SU-DHL-6 (cell line): ENCODE measurements around the gene UNC5C.

Experiments used
- H2AFZ ChIP-seq: fragments of 200-600 bp; sonication (generic); 2 replicates; pipeline ENCODE4 v1.6.1; 2014; ENCODE audit warnings: low read depth, mild to moderate bottlenecking, moderate library complexity, mixed read lengths, antibody characterized with exemption, low read length; ENCODE audit not compliant: severe bottlenecking
- H3F3A ChIP-seq: fragments of 200-600 bp; shearing (Covaris generic); 2 replicates; pipeline ENCODE4 v1.6.0; 2016; ENCODE audit warnings: antibody characterized with exemption, mild to moderate bottlenecking; ENCODE audit not compliant: insufficient read depth
- H3K27ac ChIP-seq: fragments of 200-600 bp; sonication (generic); 2 replicates; pipeline ENCODE4 v1.5.1; 2016; ENCODE audit warnings: low read depth, mild to moderate bottlenecking, low read length, moderate library complexity, mixed read lengths
- H3K27me3 ChIP-seq: fragments of 200-600 bp; sonication (generic), shearing (Covaris generic); 2 replicates; pipeline ENCODE4 v1.6.0; 2014; ENCODE audit warnings: mild to moderate bottlenecking, low read length
- H3K36me3 ChIP-seq: fragments of 200-600 bp; sonication (generic); 2 replicates; pipeline ENCODE4 v1.6.1; 2014; ENCODE audit warnings: mild to moderate bottlenecking, low read length, mixed read lengths
- H3K4me2 ChIP-seq: fragments of 300-600, 200-600 bp; shearing (Covaris generic), sonication (generic); 2 replicates; pipeline ENCODE4 v1.6.0; 2014; ENCODE audit warnings: low read length, low read depth, mild to moderate bottlenecking; ENCODE audit not compliant: poor library complexity, severe bottlenecking
- H3K4me3 ChIP-seq: fragments of 200-600 bp; sonication (generic); 2 replicates; pipeline ENCODE4 v1.5.1; 2014; ENCODE audit warnings: antibody characterized with exemption, low read length, mild to moderate bottlenecking, mixed read lengths; ENCODE audit not compliant: insufficient read depth, poor library complexity, severe bottlenecking
- H3K79me2 ChIP-seq: fragments of 200-600 bp; sonication (generic); 2 replicates; pipeline ENCODE4 v1.6.1; 2014; ENCODE audit warnings: mild to moderate bottlenecking, low read length, moderate library complexity; ENCODE audit not compliant: insufficient read depth
- H3K9ac ChIP-seq: fragments of 200-600 bp; sonication (generic); 2 replicates; pipeline ENCODE4 v1.7.0; 2014; ENCODE audit warnings: mild to moderate bottlenecking, low read length
- H3K9me2 ChIP-seq: fragments of 200-600 bp; sonication (generic); replicated peaks from 2 replicates; pipeline ENCODE4 v1.6.1; 2014; ENCODE audit warnings: low read length; ENCODE audit not compliant: insufficient read depth
- H3K9me3 ChIP-seq: fragments of 200-600 bp; sonication (generic); 2 replicates; pipeline ENCODE4 v1.6.1; 2014; ENCODE audit warnings: low read length, mixed read lengths; ENCODE audit not compliant: insufficient read depth
- H4K20me1 ChIP-seq: fragments of 200-600 bp; sonication (generic); 2 replicates; pipeline ENCODE4 v1.6.1; 2014; ENCODE audit warnings: low read depth, mild to moderate bottlenecking, antibody characterized with exemption, low read length, moderate library complexity, mixed read lengths
- CTCF ChIP-seq: fragments of 200-600 bp; sonication (generic); IDR thresholded peaks from one replicate; pipeline ENCODE4 v1.5.1; 2017; ENCODE audit warnings: antibody characterized with exemption, mild to moderate bottlenecking, low read length, moderate library complexity; ENCODE audit not compliant: insufficient read depth, poor library complexity, severe bottlenecking
- EZH2phosphoT487 ChIP-seq: fragments of 200-600 bp; sonication (generic), shearing (Covaris generic); conservative IDR thresholded peaks from 2 replicates; pipeline ENCODE4 v1.6.1; 2018; ENCODE audit warnings: mild to moderate bottlenecking, antibody characterized with exemption, low read length, moderate library complexity, mixed read lengths

Gene UNC5C

GRCh38 chr4:95360906-95361695, 187.7 kb downstream of the UNC5C start:
- H3K4me3 ChIP-seq = no peak overlapping the region
- no peaks in the 10 kb centered on the region for H3K36me3 ChIP-seq
- H3K79me2 ChIP-seq = no peaks in the 10 kb centered on the region
- H3K4me2 ChIP-seq = no peak overlapping the region
- H3K9ac ChIP-seq = no peak overlapping the region
- TF ChIP-seq EZH2phosphoT487 (no peak), CTCF (no peak)
- no peak overlapping the region for H3K27ac ChIP-seq
- H3F3A ChIP-seq = no peaks in the 10 kb centered on the region
- no peaks in the 10 kb centered on the region for H3K27me3 ChIP-seq
- no peak overlapping the region for H2AFZ ChIP-seq
- no peaks in the 10 kb centered on the region for H3K9me2 ChIP-seq
- H3K9me3 ChIP-seq = no peaks in the 10 kb centered on the region
- no peaks in the 10 kb centered on the region for H4K20me1 ChIP-seq

DNA sequence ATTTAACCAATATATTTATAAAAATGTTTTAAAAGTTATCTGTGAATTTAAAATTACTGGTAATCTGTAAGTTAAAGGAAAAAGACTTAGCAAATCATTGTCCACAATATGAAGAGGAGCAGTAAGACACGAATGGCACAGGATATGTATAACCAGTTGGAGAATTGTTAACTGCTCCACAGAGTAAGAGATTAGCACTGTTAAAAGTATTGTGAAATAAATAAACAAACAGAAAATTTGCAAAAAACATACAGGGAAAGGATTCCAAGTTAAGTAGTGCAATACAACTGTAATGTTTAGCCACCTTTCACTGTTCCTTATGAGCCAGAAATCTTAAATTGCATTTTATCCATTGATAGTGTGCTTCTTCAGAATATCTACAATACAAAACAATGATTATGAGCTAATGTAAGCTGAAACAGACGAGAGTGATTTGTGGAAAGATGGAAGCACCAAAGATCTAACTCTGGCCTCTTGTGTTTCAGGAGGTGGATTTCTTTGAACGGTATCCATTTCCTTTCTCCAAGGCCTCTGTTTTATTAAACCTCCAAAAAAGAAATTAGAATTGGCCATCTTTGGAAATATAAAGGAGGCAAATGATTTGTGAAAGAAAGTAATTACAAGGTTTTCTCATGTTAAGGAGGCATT, 188.4 kb downstream of the UNC5C start:
- Histone ChIP-seq H3K4me2 (no peak overlapping the region), H3K27me3 (no peaks in the 10 kb centered on the region), H3K4me3 (no peak overlapping the region), H3K9me2 (no peaks in the 10 kb centered on the region), H3F3A (no peaks in the 10 kb centered on the region), H3K9ac (no peak overlapping the region), H2AFZ (no peak overlapping the region), H3K9me3 (no peaks in the 10 kb centered on the region), H3K79me2 (no peaks in the 10 kb centered on the region), H3K36me3 (no peaks in the 10 kb centered on the region), H4K20me1 (no peaks in the 10 kb centered on the region), H3K27ac (no peak overlapping the region)
- no peak for TF ChIP-seq EZH2phosphoT487
- TF ChIP-seq CTCF = no peak

DNA sequence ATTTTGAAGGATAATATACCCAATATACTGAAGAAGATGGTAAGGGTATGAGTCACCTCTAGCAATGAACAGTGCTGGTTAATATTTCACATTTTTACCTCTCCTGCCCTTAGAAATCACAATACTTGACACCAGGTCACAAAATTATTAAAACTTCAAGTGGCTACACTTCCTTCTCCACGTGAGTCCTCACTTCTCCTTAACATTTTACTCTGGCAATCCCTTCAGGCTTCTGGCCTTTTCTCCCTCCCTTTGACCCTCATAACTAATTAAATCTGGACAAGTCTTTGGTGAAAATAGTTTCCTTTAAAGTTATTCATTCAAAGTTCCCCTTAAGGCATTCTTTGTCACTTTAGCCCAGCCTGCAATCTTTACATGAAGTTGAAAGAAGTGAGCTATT, 190.4 kb downstream of the UNC5C start:
- Histone ChIP-seq H3K9ac (no peak overlapping the region), H3K9me2 (no peaks in the 10 kb centered on the region), H3K4me2 (no peak overlapping the region), H3K27ac (no peak overlapping the region), H3K27me3 (no peaks in the 10 kb centered on the region), H3K36me3 (no peaks in the 10 kb centered on the region), H4K20me1 (no peaks in the 10 kb centered on the region), H3F3A (no peaks in the 10 kb centered on the region), H3K9me3 (no peaks in the 10 kb centered on the region), H3K4me3 (no peak overlapping the region), H3K79me2 (no peaks in the 10 kb centered on the region), H2AFZ (no peak overlapping the region)
- TF ChIP-seq EZH2phosphoT487 (no peak), CTCF (no peak)
